GM21619 (cell line): Measurements from ENCODE around the gene ARSB.
"Not testable (repeated sequence)": the region's sequence is repeated elsewhere in the genome, so short reads cannot be mapped to it uniquely, and the experiment has no call there.

Experiments used
- ATAC-seq: cut with Tn5 transposase; IDR thresholded peaks from one replicate; pipeline ENCODE4 v1.9.1; 2021; ENCODE audit not compliant: unreplicated experiment

Gene ARSB

DNA sequence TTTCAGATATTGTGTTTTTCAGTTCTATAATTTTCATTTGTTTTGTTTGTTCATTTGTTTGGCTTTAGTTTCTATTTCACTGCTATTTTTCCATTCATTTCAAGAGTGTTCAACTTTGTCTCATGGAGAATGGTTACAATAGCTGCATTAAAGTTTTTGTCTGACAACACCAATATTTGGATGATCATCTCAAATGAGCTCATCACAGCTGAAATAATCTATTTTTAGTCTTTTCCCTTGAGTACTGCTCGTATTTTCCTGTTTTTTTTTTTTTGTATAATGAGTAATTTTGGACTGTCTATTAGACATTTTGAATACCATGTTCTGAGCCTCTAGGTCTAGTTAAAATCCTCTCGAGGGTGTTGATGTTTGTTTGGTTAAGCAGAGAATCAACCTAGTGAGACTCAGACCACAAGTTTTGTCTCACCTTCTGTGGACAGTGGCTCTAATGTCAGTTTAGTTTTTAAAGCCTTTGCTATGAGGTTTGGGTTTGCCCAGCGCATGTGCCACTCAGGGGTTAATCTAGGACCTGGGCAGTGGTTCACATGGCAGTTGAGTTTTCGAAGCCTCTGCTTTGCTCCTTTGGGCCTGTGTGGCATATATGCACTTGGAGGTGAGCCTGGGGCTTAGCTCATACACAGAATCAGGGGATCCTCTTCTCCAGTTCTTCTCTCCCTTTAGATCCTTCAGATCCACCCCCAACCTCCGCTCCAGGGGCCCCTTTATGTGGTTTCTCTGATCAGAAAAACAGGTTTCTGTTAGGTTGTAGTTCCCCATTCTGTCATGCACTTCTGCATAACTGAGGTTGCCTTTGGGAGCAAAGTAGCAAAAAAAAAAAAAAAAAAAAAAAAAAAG is 79.8 kb downstream of the ARSB start:
- peak; percentile 70 for ATAC-seq

DNA sequence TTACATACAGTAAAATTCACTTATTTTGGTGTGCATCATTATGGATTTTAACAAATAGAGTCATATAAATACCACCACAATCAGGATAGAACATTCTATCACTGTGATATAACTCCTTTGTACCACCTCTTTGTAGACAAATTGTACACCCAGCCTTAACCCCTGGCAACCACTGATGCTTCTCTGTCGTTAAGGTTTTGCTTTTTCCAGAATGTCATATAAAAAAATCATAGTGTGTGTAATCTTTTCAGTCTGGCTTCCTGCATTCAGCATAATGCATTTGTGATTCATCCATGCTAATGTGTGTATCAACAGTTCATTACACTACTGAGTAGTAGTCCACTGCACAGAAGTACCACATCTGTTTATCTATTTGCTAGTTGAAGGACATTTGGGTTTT is 81.2 kb downstream of the ARSB start:
- ATAC-seq = no peak

DNA sequence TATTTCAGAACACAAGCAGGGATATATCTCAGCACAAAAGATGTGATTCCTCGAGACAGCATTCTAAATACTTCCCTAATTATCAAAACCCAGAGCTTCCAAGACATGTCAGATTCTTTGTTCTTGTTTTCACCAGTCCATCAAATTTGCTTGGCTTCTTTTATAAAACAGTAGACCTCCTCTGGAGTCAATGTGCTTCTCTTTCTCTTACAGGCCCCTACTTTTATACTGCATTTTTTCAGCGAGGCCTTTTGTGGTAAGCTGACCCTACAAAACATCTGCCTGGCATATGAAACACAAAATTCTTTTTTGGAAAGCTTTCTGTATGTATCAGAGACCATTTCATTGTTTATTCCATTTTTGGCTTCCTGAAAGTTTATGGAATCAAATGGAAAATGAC is 81.8 kb downstream of the ARSB start:
- ATAC-seq = no peak

DNA sequence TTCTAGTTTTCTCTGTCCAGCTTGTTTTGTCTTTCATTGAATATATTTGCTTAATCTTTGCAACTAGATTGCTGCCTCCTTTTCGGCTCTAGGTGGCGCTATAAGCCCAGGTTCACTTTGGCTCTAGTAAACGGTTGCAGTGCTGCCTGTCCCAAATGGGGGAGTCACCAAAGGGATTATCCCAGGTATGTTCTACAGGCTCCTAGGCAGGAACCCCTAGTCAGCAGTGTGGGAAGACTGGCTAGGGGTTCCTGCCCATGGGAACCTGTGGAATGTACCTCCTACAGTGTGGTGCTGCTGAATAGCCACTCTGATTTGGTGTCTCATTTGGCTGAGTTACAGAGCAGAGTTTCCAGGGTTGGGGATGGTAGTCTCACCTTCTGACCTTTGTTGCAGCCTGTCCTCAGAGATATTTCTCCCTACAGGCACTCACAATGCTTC is 85.2 kb downstream of the ARSB start:
- no peak for ATAC-seq

DNA sequence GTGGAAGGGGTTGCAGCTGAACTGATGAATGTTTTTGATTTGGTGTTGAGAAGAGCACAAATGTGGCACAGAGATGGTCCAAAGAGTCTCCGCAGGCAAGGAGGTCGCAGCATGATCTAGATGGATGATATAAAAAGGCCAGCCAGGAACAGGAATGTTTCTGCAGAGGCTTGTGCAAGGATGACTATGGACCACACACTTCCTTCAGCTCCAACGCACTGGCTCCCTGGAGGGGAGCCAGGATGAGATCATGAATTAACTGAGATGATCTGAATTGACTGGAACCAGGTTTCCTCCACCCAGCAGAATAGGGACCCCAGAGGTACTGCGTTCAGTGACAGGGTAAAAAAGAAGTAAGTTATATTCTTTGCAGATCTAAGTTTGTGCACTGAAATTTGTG is 89.0 kb downstream of the ARSB start:
- ATAC-seq = no peak

DNA sequence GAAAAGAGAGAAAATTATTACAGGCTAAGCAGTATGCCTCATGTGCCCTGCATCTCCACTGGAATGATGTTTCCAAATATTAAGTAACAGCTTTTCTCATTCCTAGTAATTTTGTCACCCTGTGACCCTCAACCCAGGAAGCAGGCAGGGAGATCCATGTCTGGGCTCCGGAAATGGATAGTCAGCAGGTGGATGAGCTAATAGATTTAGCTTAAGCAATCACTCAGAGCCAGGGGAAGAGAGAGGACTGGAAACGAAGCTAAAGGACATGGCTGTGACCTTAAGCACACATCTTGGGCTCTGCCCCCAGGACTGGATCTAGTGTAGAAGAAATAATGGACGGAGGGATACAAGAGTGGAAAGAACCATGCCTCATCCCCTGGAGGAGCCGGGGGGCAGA is 89.5 kb downstream of the ARSB start:
- no peak for ATAC-seq

DNA sequence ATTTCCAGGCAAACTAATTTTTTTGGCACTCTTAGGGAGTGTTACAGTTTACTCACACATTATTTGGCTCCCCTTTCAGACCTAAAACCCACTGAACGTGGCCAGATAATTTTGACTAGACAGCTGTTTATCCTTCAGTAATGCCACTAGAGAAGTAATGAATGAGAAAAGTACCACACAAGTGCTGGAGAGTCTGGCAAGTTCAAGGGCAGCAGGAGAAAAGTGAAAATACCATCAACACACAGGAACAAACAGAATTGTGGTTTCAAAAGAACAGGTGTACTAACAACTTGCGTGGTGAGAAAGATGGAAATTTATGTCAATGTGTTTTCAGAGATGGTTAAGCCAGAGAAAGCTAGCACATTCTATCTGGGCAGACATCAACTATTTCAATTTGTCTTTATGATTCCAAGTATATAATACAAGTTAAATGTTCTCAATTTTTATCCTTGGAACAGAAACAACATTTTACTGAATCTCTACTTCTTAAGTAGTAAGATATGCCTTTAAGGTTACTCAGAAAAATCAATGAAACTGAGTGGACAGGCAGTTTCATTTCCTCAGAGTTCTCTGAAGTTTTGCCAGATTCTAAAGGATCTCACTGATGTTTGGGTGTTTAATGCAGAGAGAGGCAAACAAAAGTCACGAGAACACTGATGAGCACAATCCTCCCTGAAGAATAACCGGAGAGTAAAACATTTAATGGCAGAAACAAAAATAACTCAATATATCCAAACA is 91.0 kb downstream of the ARSB start:
- no peak for ATAC-seq

DNA sequence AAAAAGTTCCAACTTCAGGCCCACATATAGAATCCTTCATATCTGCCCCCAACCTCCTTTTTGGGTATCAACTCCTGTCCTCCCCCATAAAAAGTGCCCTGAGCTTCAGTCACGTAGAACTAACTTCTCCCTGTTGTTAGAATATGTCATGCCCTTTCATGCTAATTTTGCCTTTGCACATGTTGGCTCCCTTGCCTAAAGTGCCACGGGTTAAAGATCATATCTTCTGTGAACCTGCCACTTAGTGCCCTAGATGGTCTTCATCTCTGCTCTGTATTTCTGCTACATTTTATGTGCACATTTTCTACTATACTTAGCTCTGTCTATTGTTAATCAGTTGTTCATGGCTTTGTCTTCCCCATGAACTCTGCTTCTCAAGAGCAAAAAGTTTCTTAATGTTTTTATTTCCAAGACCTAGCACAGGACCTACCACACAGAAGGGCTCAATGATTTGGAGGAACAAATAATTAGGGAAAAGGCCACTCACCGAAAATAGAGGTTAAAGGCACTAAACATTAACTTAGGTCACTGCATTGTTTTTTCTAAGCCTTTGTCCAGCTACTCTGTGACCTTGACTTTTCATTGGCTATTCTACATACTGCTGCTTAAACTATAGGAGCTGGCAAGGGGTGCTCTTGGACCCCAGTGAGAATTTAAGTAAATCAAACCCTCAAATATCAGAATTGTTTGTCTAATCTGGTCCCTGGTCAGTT is 94.3 kb downstream of the ARSB start:
- ATAC-seq = no peak

DNA sequence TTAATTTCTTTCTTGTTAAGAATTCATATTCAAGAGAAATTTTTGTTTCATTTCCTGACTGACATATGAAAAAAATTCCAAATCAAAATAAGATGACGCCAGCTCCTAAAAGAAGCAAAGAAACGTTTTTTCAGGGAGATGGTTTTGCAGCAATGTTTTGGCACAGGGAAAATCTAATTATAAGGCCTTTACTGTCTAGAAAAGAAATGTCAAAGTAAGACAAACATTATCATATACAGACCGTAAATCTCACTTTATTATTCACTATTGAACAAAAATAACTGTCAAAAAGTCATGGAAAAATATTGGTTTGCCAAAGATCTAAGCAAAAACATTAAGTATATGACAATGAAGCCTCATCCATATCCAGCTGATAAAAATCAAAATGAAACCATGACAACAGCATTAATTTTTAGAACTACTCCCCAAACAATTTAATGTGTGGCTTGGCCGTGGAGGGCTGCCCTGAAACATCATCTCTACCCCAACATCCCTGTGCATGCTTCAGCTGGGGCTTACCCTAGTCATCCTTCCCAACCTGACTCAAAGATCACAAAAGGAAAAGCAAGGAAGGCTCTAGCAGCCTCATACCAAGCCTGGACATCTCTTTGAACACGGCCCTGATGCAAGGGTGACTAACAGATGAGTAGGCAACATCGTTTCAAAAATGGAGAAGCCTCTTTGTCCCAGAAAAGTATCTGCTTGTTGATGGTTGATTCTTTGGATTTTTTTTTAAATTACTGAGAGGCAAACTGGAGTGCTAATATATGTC is 95.6 kb downstream of the ARSB start:
- no peak for ATAC-seq

DNA sequence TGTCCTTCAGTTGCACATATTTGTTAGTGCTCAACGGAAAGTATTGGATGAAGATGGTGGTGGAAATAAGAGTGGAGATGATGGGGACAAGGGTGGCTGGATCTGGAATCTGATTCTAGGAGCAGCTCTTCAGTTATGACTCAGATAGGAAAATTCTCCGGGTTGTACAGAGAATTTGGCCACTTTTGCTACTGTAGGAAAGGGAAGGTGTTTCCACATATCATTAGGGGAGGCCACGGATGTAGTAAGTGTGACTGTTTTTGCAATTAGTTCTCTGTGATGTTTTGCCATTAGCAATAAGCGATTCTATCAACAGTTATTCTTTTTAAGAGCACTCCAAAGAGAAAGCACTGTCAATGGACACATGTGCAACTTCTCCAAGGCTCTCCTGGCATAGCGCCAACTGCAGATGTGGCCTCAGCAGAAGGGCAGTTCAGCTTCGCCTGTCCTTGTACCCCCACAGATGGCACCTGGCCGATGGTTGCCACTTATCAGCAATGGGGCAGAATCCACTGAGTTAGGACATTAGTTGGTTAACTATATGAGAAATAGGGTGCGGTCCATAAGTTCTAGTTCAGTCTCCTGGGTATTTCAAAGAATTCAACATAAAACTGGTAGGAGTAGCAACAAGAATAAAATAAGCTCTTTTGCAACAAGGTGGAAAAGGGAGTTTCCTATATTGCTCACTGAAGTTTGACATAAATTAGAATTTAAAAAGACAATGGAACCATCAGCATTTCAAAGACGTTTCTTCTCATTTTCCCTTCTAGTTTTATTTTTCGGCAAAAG is 96.3 kb downstream of the ARSB start:
- no peak for ATAC-seq

DNA sequence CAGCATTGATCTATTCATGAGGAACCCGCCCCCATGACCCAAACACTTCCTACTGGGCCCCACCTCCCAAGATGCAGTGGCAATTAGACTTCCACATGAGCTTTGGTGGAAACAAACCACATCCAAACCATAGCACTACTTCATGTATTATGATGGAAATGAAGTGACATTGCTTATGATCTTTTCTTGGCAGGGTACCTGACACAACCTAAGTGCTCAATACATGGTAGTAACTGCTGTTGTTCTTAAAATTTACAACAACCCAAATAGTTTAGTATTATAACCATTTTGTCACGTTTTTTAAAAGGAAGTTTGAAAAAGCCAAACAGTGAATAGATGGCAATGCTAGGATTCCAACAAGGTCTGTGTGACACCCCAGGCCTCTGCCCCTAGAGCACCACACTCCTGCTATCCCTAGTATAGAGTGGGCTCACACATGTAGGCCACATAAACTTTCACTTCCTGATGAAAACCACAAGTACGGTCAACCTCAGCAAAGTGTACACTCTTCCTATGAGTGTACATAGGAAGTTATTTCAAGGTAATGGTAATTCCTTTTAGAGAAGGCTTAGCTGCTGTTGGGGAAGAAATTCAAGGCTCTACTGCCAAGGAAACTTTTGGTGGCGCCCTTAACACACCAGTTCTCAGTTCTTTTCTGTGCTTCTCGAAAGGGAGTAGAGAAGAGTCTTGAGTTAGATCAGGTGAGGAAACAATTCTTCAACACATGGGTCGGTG is 97.6 kb downstream of the ARSB start:
- peak; percentile 97 for ATAC-seq

DNA sequence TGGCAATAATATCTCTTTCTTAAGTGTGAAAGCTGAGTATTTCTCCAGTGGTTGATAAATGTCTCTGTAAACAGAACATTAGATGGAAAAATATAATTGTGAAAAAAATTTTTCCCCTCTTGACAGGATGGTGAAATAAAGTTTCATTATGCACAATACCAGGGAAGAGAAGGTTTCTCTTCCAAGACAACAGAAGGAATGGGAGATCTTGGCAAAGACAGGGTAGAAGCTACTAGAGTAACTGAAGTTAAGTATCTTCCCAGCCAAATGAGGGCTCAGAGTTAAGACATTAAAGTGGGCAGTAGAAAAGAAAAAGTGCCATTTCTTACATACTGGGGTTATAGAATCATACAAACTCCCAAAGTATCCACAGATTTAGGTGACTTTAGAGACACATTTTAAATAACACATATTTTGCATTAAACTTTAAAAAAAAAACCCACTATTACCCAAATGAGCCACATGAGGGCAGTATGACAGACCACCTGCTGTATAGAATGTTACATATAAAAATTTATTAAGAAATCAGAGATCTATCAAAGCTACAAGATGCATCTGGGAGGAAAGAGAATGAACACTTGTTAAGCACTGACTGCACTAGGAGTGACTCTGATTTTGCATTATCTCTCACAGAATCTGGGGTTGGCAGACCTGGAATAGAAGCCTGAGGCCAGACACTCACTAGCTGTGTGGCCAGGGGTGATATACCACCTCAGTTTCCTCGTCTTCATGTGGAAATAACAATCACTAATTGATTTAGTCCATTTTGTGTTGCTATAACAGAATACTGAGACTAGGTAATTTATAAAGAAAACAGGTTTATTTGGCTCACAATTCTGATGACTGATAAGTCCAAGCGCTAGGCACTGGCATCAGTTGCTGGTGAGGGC is 98.5 kb downstream of the ARSB start:
- ATAC-seq = no peak

DNA sequence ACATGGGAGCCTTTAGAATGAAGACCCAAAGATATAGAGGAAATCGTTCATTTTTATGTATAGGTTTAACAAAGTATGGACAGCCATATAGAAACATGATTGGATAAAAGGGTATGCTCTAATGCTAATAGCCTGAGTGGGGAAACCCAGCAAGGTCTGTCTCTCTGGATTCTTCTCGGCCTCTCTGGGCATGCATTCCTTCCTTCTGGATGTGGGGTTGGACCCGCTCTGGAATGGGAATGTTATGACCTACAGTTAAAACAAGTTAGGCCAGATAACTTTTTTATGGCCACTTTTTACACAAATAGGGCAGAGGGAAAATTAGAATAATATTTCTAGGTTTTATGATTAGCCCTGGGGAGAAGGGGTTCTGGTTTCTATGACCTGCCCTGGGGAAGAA is 103.2 kb downstream of the ARSB start:
- no peak for ATAC-seq

DNA sequence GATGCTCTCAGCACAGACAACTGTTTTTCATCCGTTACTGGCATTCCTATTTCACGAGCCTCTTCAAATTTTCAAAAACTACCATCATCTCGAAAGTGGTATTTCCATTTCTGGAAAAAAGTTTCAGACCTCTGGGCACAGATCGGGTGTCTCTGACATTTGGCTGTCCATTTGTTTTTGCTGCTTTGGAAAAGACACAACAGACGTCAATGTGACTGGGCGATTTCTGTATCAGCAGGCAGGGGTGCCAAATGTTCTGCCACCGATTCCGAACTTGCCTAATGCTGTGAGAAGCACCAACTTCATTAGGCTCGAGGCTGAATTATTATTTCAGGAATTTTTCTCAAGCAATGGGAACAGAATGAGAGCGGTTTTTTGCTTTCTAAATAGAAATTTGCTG is 105.6 kb downstream of the ARSB start:
- no peak for ATAC-seq

DNA sequence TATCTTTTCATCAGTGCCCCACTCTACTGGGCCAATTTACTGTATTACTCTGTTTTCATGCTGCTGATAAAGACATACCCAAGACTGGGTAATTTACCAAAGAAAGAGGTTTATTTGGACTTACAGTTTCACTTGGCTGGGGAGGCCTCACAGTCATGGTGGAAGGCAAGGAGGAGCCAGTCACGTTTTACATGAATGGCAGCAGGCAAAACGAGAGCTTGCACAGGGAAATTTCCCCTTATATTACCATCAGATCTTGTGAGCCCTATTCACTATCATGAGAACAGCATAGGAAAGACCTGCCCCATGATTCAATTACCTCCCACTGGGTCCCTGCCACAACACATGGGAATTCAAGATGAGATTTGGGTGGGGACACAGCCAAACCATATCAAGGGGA is 119.0 kb downstream of the ARSB start:
- ATAC-seq = not testable (repeated sequence)

DNA sequence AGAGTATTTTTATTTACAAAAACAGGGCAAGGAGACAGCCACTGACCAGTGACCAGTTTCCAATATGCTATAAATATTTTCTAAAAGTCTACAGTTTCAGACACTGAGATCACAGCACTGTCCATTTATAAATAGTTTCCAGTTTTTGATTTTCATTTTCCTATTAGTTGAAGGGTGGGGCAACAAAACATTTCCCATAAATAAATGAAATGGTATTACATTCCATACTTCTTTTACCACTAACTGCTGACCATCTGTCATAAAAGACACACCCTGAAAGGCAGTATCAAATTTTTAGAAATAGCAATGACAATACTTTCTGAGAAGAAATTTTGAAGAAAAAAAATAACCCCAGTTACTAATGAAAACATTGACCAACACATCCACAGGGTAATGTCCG is 126.7 kb downstream of the ARSB start:
- no peak for ATAC-seq

DNA sequence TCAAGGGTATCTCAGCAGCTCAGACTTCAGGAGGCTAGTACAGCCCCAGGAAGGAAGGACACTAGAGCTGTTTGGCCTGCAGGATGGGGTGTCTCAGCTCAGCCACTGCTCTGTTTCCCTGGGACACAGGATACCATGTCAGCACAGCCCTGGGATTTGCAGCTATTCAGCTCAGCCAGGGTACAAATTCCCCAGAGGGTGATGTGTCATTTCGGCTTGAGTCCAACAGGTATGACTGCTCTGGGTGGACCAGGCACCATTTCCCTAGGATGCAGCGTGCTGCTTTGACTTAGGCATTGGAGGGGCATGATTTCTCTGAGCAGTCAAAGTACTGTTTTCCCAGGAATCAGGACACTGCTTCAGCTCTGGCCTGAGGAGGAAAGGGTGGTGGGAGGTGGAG is 130.1 kb downstream of the ARSB start:
- no peak for ATAC-seq

DNA sequence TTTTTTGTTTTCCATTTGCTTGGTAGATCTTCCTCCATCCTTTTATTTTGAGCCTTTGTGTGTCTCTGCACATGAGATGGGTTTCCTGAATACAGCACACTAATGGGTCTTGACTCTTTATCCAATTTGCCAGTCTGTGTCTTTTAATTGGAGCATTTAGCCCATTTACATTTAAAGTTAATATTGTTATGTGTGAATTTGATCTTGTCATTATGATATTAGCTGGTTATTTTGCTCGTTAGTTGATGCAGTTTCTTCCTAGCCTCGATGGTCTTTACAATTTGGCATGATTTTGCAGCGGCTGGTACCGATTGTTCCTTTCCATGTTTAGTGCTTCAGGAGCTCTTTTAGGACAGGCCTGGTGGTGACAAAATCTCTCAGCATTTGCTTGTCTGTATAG is 133.2 kb downstream of the ARSB start:
- ATAC-seq = not testable (repeated sequence)

DNA sequence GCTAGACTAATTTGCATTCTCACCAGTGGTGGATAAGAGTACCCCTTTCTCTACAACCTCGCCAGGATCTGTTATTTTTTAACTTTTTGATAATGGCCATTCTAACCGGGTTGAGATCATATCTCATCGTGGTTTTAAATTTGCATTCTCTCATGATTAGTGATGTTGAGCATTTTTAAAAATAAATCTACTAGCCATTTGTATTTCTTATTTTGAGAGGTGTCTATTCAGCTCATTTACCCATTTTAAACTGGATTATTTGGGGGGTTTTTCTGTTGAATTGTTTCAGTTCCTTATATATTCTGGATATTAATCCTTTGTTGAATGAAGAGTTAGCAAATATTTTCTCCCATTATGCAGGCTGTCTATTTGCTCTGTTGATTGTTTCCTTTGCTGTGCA is 139.6 kb downstream of the ARSB start:
- ATAC-seq = no peak
